ENCODE measurements around the gene OR5B3. TPM values are rescaled to one million over a fixed set of nuclear protein-coding genes. Genes with fewer than 3 reads are reported as not detected.
A peak's percentile ranks its signal among the peaks of the same experiment; 100 is the strongest.

Gene OR5B3
- total and polyA plus RNA-seq, 8 donors, result not detected

- H3K27me3 ChIP-seq, result no peaks in the 10 kb centered on the region
- intact Hi-C loops (cut with DNase I), result no loop called here
- H3K4me3 ChIP-seq, result no peak overlapping the region
- H3K36me3 ChIP-seq, result no peaks in the 10 kb centered on the region
- FAIRE-seq, result no peak
- DNase-seq, result no peak
- no peaks in the 10 kb centered on the region for H3K4me1 ChIP-seq
- no peaks in the 10 kb centered on the region for H3K9me3 ChIP-seq
- ATAC-seq, result no peak
- no peak overlapping the region for H3K27ac ChIP-seq
- 66 to 72% methylated on average over 2 of the region's 2 CpGs for WGBS, 2 donors
- TF ChIP-seq, protein P1, sequence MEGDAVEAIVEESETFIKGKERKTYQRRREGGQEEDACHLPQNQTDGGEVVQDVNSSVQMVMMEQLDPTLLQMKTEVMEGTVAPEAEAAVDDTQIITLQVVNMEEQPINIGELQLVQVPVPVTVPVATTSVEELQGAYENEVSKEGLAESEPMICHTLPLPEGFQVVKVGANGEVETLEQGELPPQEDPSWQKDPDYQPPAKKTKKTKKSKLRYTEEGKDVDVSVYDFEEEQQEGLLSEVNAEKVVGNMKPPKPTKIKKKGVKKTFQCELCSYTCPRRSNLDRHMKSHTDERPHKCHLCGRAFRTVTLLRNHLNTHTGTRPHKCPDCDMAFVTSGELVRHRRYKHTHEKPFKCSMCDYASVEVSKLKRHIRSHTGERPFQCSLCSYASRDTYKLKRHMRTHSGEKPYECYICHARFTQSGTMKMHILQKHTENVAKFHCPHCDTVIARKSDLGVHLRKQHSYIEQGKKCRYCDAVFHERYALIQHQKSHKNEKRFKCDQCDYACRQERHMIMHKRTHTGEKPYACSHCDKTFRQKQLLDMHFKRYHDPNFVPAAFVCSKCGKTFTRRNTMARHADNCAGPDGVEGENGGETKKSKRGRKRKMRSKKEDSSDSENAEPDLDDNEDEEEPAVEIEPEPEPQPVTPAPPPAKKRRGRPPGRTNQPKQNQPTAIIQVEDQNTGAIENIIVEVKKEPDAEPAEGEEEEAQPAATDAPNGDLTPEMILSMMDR (IDR thresholded peaks at IDR 0.05), result no peak
These were observed 11.1 kb downstream of the OR5B3 start for GRCh38 chr11:58395581-58395980.

GRCh38 chr11:58394195-58394594 lies 12.5 kb downstream of the OR5B3 start:
- ATAC-seq (no peak), DNase-seq (no peak), FAIRE-seq (no peak)
- no peaks in the 10 kb centered on the region for H3K4me1 ChIP-seq
- H3K27ac ChIP-seq, result no peak overlapping the region
- H3K27me3 ChIP-seq, result no peaks in the 10 kb centered on the region
- TF ChIP-seq, protein P1 (IDR thresholded peaks at IDR 0.05), result no peak
- intact Hi-C loops (cut with DNase I), result no loop called here
- H3K36me3 ChIP-seq, result no peaks in the 10 kb centered on the region
- H3K9me3 ChIP-seq, result no peaks in the 10 kb centered on the region
- H3K4me3 ChIP-seq, result no peak overlapping the region

DNA sequence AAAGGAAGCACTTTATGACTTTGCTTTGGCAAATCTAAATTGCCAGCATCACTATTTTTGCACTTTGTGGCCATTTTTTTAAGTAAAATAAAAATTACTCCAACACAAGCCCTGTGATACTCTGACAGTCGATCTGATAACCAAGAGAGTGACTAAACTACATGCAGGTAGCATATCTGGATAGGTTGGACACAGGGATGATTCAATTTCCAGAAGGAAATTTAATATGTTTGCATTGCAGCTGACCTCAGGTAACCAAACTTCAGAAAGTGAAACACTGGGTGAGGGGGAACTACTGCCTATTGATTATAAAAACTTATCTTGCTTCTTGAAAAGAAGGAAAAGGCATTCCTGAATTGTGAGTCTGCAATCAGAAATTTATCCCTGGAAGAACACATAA lies 13.9 kb downstream of the OR5B3 start:
- no peak overlapping the region for H3K4me3 ChIP-seq
- no peaks in the 10 kb centered on the region for H3K36me3 ChIP-seq
- H3K27me3 ChIP-seq, result no peaks in the 10 kb centered on the region
- ATAC-seq (no peak), FAIRE-seq (no peak), DNase-seq (no peak)
- no peaks in the 10 kb centered on the region for H3K9me3 ChIP-seq
- H3K27ac ChIP-seq, result no peak overlapping the region
- 13 to 18% methylated on average over 1 of the region's 1 CpG for WGBS, 2 donors
- TF ChIP-seq, protein P1 (IDR thresholded peaks at IDR 0.05), result no peak
- H3K4me1 ChIP-seq, result no peaks in the 10 kb centered on the region
- intact Hi-C loops (cut with DNase I), result no loop called here

GRCh38 chr11:58391879-58392278 lies 14.8 kb downstream of the OR5B3 start:
- intact Hi-C loops (cut with DNase I), result no loop called here
- H3K4me3 ChIP-seq, result no peak overlapping the region
- TF ChIP-seq, protein P1 (IDR thresholded peaks at IDR 0.05), result no peak
- no peak overlapping the region for H3K27ac ChIP-seq
- no peaks in the 10 kb centered on the region for H3K27me3 ChIP-seq
- FAIRE-seq, result no peak
- no peaks in the 10 kb centered on the region for H3K36me3 ChIP-seq
- no peaks in the 10 kb centered on the region for H3K4me1 ChIP-seq
- 77 to 87% methylated on average over 1 of the region's 1 CpG for WGBS, 2 donors
- no peak for ATAC-seq
- H3K9me3 ChIP-seq, result no peaks in the 10 kb centered on the region
- no peak for DNase-seq

DNA sequence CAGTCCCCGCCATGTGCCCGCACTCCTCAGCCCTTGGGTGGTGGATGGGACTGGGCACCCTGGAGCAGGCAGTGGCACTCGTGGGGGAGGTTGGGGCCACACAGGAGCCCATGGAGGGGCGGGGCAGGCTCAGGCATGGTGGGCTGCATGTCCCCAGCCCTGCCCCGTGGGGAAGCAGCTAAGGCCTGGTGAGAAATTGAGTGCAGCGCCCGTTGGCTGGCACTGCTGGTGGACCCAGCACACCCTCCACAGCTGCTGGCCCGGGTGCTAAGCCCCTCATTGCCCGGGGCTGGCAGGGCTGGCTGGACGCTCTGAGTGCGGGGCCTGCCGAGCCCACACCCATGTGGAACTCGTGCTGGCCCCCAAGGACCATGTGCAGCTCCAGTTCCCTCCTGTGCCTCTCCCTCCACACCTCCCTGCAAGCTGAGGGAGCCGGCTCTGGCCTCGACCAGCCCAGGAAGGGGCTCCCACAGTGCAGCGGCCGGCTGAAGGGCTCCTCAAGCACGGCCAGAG lies 16.1 kb downstream of the OR5B3 start:
- intact Hi-C loops (cut with DNase I), result no loop called here
- TF ChIP-seq, protein P1 (IDR thresholded peaks at IDR 0.05), result no peak
- no peaks in the 10 kb centered on the region for H3K4me1 ChIP-seq
- H3K27me3 ChIP-seq, result no peaks in the 10 kb centered on the region
- H3K36me3 ChIP-seq, result no peaks in the 10 kb centered on the region
- FAIRE-seq, result no peak
- 68 to 82% methylated on average over 16 to 18 of the region's 18 CpGs for WGBS, 2 donors
- H3K9me3 ChIP-seq, result no peaks in the 10 kb centered on the region
- peak in 3 of 6 donors; percentile 14 to 66 (median 48) for DNase-seq
- H3K27ac ChIP-seq, result no peak overlapping the region
- ATAC-seq, result no peak
- no peak overlapping the region for H3K4me3 ChIP-seq

Data from pancreas (tissue), 10 donors.